Measurements from ENCODE around the gene TMED1. TPM values are rescaled to one million over a fixed set of nuclear protein-coding genes. Genes with fewer than 3 reads are reported as not detected.
"Not testable (repeated sequence)": the region's sequence is repeated elsewhere in the genome, so short reads cannot be mapped to it uniquely, and the experiment has no call there.

The TMED1 gene
- total RNA-seq, 1 experiment from 2014 or later = 21.3 TPM

- BruUV-seq (replicated peaks) = no TSS peak
- Histone ChIP-seq H3K4me1 (replicated peaks; ENCODE audit: insufficient read depth) (peaks cover 24% of the 10 kb centered on the region), H3F3A (ENCODE audit: insufficient read depth, low read depth) (peaks cover 12% of the 10 kb centered on the region; the same call in 1 of the 2 replicates), H3K9me3 (ENCODE audit: insufficient read depth, low read depth) (no peaks in the 10 kb centered on the region), H2AFZ (no peak overlapping the region), H3K36me3 (ENCODE audit: low read depth) (no peaks in the 10 kb centered on the region), H3K27ac (peak overlapping the region; percentile 67), H3K79me2 (ENCODE audit: low read depth) (peaks cover 86% of the 10 kb centered on the region), H3K4me2 (no peak overlapping the region), H3K4me3 (no peak overlapping the region), H3K9me2 (ENCODE audit: insufficient read depth) (no peaks in the 10 kb centered on the region), H3K27me3 (ENCODE audit: insufficient read depth, low read depth) (no peaks in the 10 kb centered on the region), H4K20me1 (ENCODE audit: insufficient read depth) (no peaks in the 10 kb centered on the region)
- no peak for TF ChIP-seq CTCF (conservative IDR thresholded peaks at IDR 0.05)
- TF ChIP-seq EZH2 (IDR thresholded peaks at IDR 0.05; ENCODE audit: low read depth) = no peak
- DNase-seq = no peak
- ChIA-PET CTCF (no interaction called here), POLR2A (ENCODE audit: unreplicated experiment) (no interaction called here)
- intact Hi-C loops (cut with micrococcal nuclease; ENCODE audit: unreplicated experiment) = no loop called here
Measured at GRCh38 chr19:10878253-10878652, 42.2 kb upstream of the TMED1 start.

- CTCF ChIA-PET; H3K36me3 ChIP-seq (ENCODE audit: low read depth); intact Hi-C loops (cut with micrococcal nuclease; ENCODE audit: unreplicated experiment); H3K4me3 ChIP-seq; BruUV-seq (replicated peaks); H3K4me2 ChIP-seq; POLR2A ChIA-PET (ENCODE audit: unreplicated experiment); DNase-seq; H3K9me3 ChIP-seq (ENCODE audit: insufficient read depth, low read depth); H4K20me1 ChIP-seq (ENCODE audit: insufficient read depth); H3K27me3 ChIP-seq (ENCODE audit: insufficient read depth, low read depth); H3K9me2 ChIP-seq (ENCODE audit: insufficient read depth); H2AFZ ChIP-seq: not testable (repeated sequence)
- peaks cover 19% of the 10 kb centered on the region; the same call in 1 of the 2 replicates for H3F3A ChIP-seq (ENCODE audit: insufficient read depth, low read depth)
- H3K27ac ChIP-seq = peak overlapping the region; percentile 67; the same call in 1 of the 2 replicates
- peaks cover 86% of the 10 kb centered on the region for H3K79me2 ChIP-seq (ENCODE audit: low read depth)
- peaks cover 30% of the 10 kb centered on the region for H3K4me1 ChIP-seq (replicated peaks; ENCODE audit: insufficient read depth)
Measured at GRCh38 chr19:10877608-10878007, 41.6 kb upstream of the TMED1 start.

GRCh38 chr19:10876459-10877240 lies 40.6 kb upstream of the TMED1 start:
- peaks cover 31% of the 10 kb centered on the region for H3K4me1 ChIP-seq (replicated peaks; ENCODE audit: insufficient read depth)
- BruUV-seq (replicated peaks) = no TSS peak
- no peaks in the 10 kb centered on the region for H3K9me3 ChIP-seq (ENCODE audit: insufficient read depth, low read depth)
- no peak overlapping the region for H3K4me3 ChIP-seq
- H3K79me2 ChIP-seq (ENCODE audit: low read depth) = peaks cover 89% of the 10 kb centered on the region
- ChIA-PET CTCF (interaction anchor here (0.6 kb wide), 1 partner anchor 16 kb away, joined by 3 read pairs; no protein-coding TSS in a partner anchor), POLR2A (ENCODE audit: unreplicated experiment) (no interaction called here)
- TF ChIP-seq EZH2 (IDR thresholded peaks at IDR 0.05; ENCODE audit: low read depth) (no peak), CTCF (conservative IDR thresholded peaks at IDR 0.05) (no peak)
- H3K9me2 ChIP-seq (ENCODE audit: insufficient read depth) = no peaks in the 10 kb centered on the region
- intact Hi-C loops (cut with micrococcal nuclease; ENCODE audit: unreplicated experiment) = no loop called here
- peaks cover 19% of the 10 kb centered on the region; the same call in 1 of the 2 replicates for H3F3A ChIP-seq (ENCODE audit: insufficient read depth, low read depth)
- no peak overlapping the region for H3K4me2 ChIP-seq
- H2AFZ ChIP-seq = no peak overlapping the region
- DNase-seq = no peak
- H4K20me1 ChIP-seq (ENCODE audit: insufficient read depth) = no peaks in the 10 kb centered on the region
- no peak overlapping the region for H3K27ac ChIP-seq
- H3K36me3 ChIP-seq (ENCODE audit: low read depth) = no peaks in the 10 kb centered on the region
- no peaks in the 10 kb centered on the region for H3K27me3 ChIP-seq (ENCODE audit: insufficient read depth, low read depth)
